Activated CD8-positive, alpha-beta memory T cell treated with anti-CD3 and anti-CD28 coated beads, Interleukin-2, amount 50 U/mL, for 4 hours (primary cell): ENCODE data around the gene PITPNM3.
"Not testable (repeated sequence)": the region's sequence is repeated elsewhere in the genome, so short reads cannot be mapped to it uniquely, and the experiment has no call there.

Experiments used
- DNase-seq: peaks from one replicate; pipeline ENCODE4 v3.0.0-alpha.2; 2020

PITPNM3 gene

GRCh38 chr17:6556121-6557039 lies at the start of gene PITPNM3:
Gene PITPNM3 (minus strand): TSS chr17:6556555. CDS start chr17:6556406, 149 bp downstream.
- DNase-seq: no peak

GRCh38 chr17:6605142-6605541 lies 48.8 kb upstream of the PITPNM3 start:
- no peak for DNase-seq

- no peak for DNase-seq
Observed at GRCh38 chr17:6603744-6604325, 47.5 kb upstream of the PITPNM3 start.

- no peak for DNase-seq
Observed at GRCh38 chr17:6602141-6602540, 45.8 kb upstream of the PITPNM3 start.

GRCh38 chr17:6599364-6599763 lies 43.0 kb upstream of the PITPNM3 start:
- DNase-seq: no peak

GRCh38 chr17:6597727-6598126 lies 41.4 kb upstream of the PITPNM3 start:
- DNase-seq: no peak

GRCh38 chr17:6596941-6597340 lies 40.6 kb upstream of the PITPNM3 start:
- no peak for DNase-seq

- no peak for DNase-seq
Observed at GRCh38 chr17:6596511-6596910, 40.2 kb upstream of the PITPNM3 start.

GRCh38 chr17:6596081-6596480 lies 39.7 kb upstream of the PITPNM3 start:
- DNase-seq: no peak

- DNase-seq: not testable (repeated sequence)
Observed at GRCh38 chr17:6593371-6593770, 37.0 kb upstream of the PITPNM3 start.

- no peak for DNase-seq
Observed at GRCh38 chr17:6592173-6592572, 35.8 kb upstream of the PITPNM3 start.

- DNase-seq: no peak
Observed at GRCh38 chr17:6591599-6592158, 35.3 kb upstream of the PITPNM3 start.

- DNase-seq: no peak
Observed at GRCh38 chr17:6589266-6589946, 33.1 kb upstream of the PITPNM3 start.

- DNase-seq: no peak
Observed at GRCh38 chr17:6588165-6588564, 31.8 kb upstream of the PITPNM3 start.

- no peak for DNase-seq
Observed at GRCh38 chr17:6587310-6587709, 31.0 kb upstream of the PITPNM3 start.

GRCh38 chr17:6583411-6583810 lies 27.1 kb upstream of the PITPNM3 start:
- no peak for DNase-seq

GRCh38 chr17:6580625-6581024 lies 24.3 kb upstream of the PITPNM3 start:
- no peak for DNase-seq

- DNase-seq: no peak
Observed at GRCh38 chr17:6578491-6578890, 22.1 kb upstream of the PITPNM3 start.

- no peak for DNase-seq
Observed at GRCh38 chr17:6577686-6578263, 21.4 kb upstream of the PITPNM3 start.

GRCh38 chr17:6576038-6576785 lies 19.9 kb upstream of the PITPNM3 start:
- no peak for DNase-seq

- no peak for DNase-seq
Observed at GRCh38 chr17:6575596-6575988, 19.2 kb upstream of the PITPNM3 start.
